WTC11 (cell line): Measurements from ENCODE around the gene PTPN12. TPM values are rescaled to one million over a fixed set of nuclear protein-coding genes. Genes with fewer than 3 reads are reported as not detected.

Experiments
- ATAC-seq: fragments of 200-7000 bp; cut with Tn5 transposase; 2 replicates; pipeline ENCODE4 v1.10.0; 2021; ENCODE audit warnings: mild to moderate bottlenecking, moderate library complexity
- CTCF ChIA-PET: fragments of 300-600 bp; sonication (Branson Sonifier 250); formaldehyde crosslinking; loops from one replicate; lab custom pipeline; 2021; ENCODE audit warnings: antibody characterized with exemption; lab: Charles Lee
- POLR2A ChIA-PET: fragments of 350-600 bp; sonication (Branson Sonifier 250); formaldehyde crosslinking; loops from one replicate; lab custom pipeline; 2021; ENCODE audit warnings: antibody characterized with exemption; lab: Charles Lee
- DNase-seq: peaks from one replicate; pipeline ENCODE4 v3.0.0; 2021; ENCODE audit warnings: low spot score
- H3K27ac Mint-ChIP-seq: 2 replicates; pipeline ENCODE4 v1.8.0; 2021; ENCODE audit warnings: mixed read lengths
- H3K27me3 Mint-ChIP-seq: 2 replicates; pipeline ENCODE4 v1.8.0; 2021; ENCODE audit warnings: low read depth, mild to moderate bottlenecking, moderate library complexity, mixed read lengths
- H3K36me3 Mint-ChIP-seq: 2 replicates; pipeline ENCODE4 v1.8.0; 2021; ENCODE audit warnings: mixed read lengths
- H3K4me1 Mint-ChIP-seq: 2 replicates; pipeline ENCODE4 v1.8.0; 2022; ENCODE audit warnings: mixed read lengths
- H3K4me3 Mint-ChIP-seq: 2 replicates; pipeline ENCODE4 v1.8.0; 2021; ENCODE audit warnings: mild to moderate bottlenecking, moderate library complexity, mixed read lengths
- H3K9me3 Mint-ChIP-seq: 2 replicates; pipeline ENCODE4 v1.8.0; 2021; ENCODE audit warnings: mixed read lengths
- ATF1 ChIP-seq: sonication (generic); formaldehyde crosslinking; IDR thresholded peaks from 2 replicates; pipeline ENCODE4 v1.8.1; 2023; ENCODE audit warnings: mild to moderate bottlenecking, moderate library complexity, missing genetic modification reagents
- CBFB ChIP-seq: sonication (generic); formaldehyde crosslinking; IDR thresholded peaks from 2 replicates; pipeline ENCODE4 v1.8.1; 2022; ENCODE audit warnings: mild to moderate bottlenecking, low read depth, missing genetic modification reagents
- CREM ChIP-seq: sonication (generic); formaldehyde crosslinking; IDR thresholded peaks from 2 replicates; pipeline ENCODE4 v1.8.1; 2022; ENCODE audit warnings: mild to moderate bottlenecking, missing genetic modification reagents, moderate library complexity
- EMX1 ChIP-seq: fragments of 250-450 bp; sonication (Bioruptor Pico); IDR thresholded peaks from 2 replicates; pipeline ENCODE4 v1.8.0; 2021; ENCODE audit warnings: mild to moderate bottlenecking
- FOXK1 ChIP-seq: sonication (generic); formaldehyde crosslinking; IDR thresholded peaks from 2 replicates; pipeline ENCODE4 v1.8.0; 2022; ENCODE audit warnings: mild to moderate bottlenecking, moderate library complexity, missing genetic modification reagents
- HMGXB4 ChIP-seq: sonication (generic); formaldehyde crosslinking; IDR thresholded peaks from 2 replicates; pipeline ENCODE4 v1.8.1; 2023; ENCODE audit warnings: mild to moderate bottlenecking, moderate library complexity, missing genetic modification reagents
- JAZF1 ChIP-seq: fragments of 250-450 bp; sonication (Bioruptor Pico); IDR thresholded peaks from 2 replicates; pipeline ENCODE4 v1.9.0; 2021; ENCODE audit warnings: moderate library complexity, mild to moderate bottlenecking, inconsistent platforms
- NR1H2 ChIP-seq: sonication (generic); formaldehyde crosslinking; IDR thresholded peaks from 2 replicates; pipeline ENCODE4 v1.9.0; 2021; ENCODE audit warnings: mild to moderate bottlenecking, moderate library complexity, missing genetic modification reagents
- NR2C2 ChIP-seq: sonication (generic); formaldehyde crosslinking; IDR thresholded peaks from 2 replicates; pipeline ENCODE4 v1.8.0; 2022; ENCODE audit warnings: mild to moderate bottlenecking, missing genetic modification reagents
- RELA ChIP-seq: sonication (generic); formaldehyde crosslinking; IDR thresholded peaks from 2 replicates; pipeline ENCODE4 v1.8.1; 2022; ENCODE audit warnings: missing genetic modification reagents, mild to moderate bottlenecking, borderline replicate concordance
- SMAD4 ChIP-seq: sonication (generic); formaldehyde crosslinking; IDR thresholded peaks from 2 replicates; pipeline ENCODE4 v1.8.0; 2022; ENCODE audit warnings: mild to moderate bottlenecking, missing genetic modification reagents
- SOX15 ChIP-seq: fragments of 250-450 bp; sonication (Bioruptor Pico); IDR thresholded peaks from 2 replicates; pipeline ENCODE4 v1.9.0; 2021; ENCODE audit warnings: mild to moderate bottlenecking
- TP53 ChIP-seq: sonication (generic); formaldehyde crosslinking; IDR thresholded peaks from 2 replicates; pipeline ENCODE4 v1.8.1; 2023; ENCODE audit warnings: mild to moderate bottlenecking, missing genetic modification reagents
- ZNF232 ChIP-seq: sonication (generic); formaldehyde crosslinking; IDR thresholded peaks from 2 replicates; pipeline ENCODE4 v1.8.0; 2022; ENCODE audit warnings: mild to moderate bottlenecking, missing genetic modification reagents
- ZNF317 ChIP-seq: sonication (generic); formaldehyde crosslinking; IDR thresholded peaks from 2 replicates; pipeline ENCODE4 v1.8.1; 2023; ENCODE audit warnings: low read depth, mild to moderate bottlenecking, moderate library complexity, missing genetic modification reagents, borderline replicate concordance
- ZSCAN18 ChIP-seq: fragments of 250-450 bp; sonication (Bioruptor Pico); IDR thresholded peaks from 2 replicates; pipeline ENCODE4 v2.1.2; 2022; ENCODE audit warnings: mild to moderate bottlenecking, moderate library complexity
- total RNA-seq: library from RNA; stranded (reverse); gene quantifications from 3 replicates; pipeline ENCODE4 v1.2.3, GENCODE V29; 2021
- TF ChIP-seq, protein P1 (sequence below): sonication (generic); formaldehyde crosslinking; IDR thresholded peaks from 2 replicates; pipeline ENCODE4 v1.8.1; 2022; ENCODE audit warnings: missing genetic modification reagents, borderline replicate concordance
- TF ChIP-seq, protein P2 (sequence below): sonication (generic); formaldehyde crosslinking; IDR thresholded peaks from 2 replicates; pipeline ENCODE4 v1.8.1; 2023; ENCODE audit warnings: mild to moderate bottlenecking, missing genetic modification reagents
- TF ChIP-seq, protein P3 (sequence below): sonication (generic); formaldehyde crosslinking; IDR thresholded peaks from 2 replicates; pipeline ENCODE4 v1.8.0; 2022; ENCODE audit warnings: mild to moderate bottlenecking, missing genetic modification reagents
- TF ChIP-seq, protein P4 (sequence below): fragments of 200-600 bp; IDR thresholded peaks from 2 replicates; pipeline ENCODE4 v1.8.0; 2022; ENCODE audit warnings: antibody characterized with exemption

PTPN12 gene
- total RNA-seq, 1 experiment from 2014 or later: 102 TPM

GRCh38 chr7:77579797-77580196 is 42.7 kb downstream of the PTPN12 start:
- Mint-ChIP-seq H3K4me1 (no peaks in the 10 kb centered on the region), H3K9me3 (no peaks in the 10 kb centered on the region), H3K4me3 (no peak overlapping the region), H3K27ac (no peak overlapping the region), H3K27me3 (no peaks in the 10 kb centered on the region), H3K36me3 (peaks cover 17% of the 10 kb centered on the region)
- ChIA-PET CTCF (no interaction called here), POLR2A (no interaction called here)
- TF ChIP-seq RELA (no peak), SMAD4 (CRISPR knock-in tag) (no peak), CREM (CRISPR knock-in tag) (no peak), NR2C2 (CRISPR knock-in tag) (no peak), NR1H2 (no peak)
- TF ChIP-seq, protein P1, sequence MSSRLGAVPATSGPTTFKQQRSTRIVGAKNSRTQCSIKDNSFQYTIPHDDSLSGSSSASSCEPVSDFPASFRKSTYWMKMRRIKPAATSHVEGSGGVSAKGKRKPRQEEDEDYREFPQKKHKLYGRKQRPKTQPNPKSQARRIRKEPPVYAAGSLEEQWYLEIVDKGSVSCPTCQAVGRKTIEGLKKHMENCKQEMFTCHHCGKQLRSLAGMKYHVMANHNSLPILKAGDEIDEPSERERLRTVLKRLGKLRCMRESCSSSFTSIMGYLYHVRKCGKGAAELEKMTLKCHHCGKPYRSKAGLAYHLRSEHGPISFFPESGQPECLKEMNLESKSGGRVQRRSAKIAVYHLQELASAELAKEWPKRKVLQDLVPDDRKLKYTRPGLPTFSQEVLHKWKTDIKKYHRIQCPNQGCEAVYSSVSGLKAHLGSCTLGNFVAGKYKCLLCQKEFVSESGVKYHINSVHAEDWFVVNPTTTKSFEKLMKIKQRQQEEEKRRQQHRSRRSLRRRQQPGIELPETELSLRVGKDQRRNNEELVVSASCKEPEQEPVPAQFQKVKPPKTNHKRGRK: no peak
- ATAC-seq: no peak
- DNase-seq: no peak

GRCh38 chr7:77580762-77581350 is 43.8 kb downstream of the PTPN12 start:
- DNase-seq: no peak
- ChIA-PET POLR2A (no interaction called here), CTCF (no interaction called here)
- TF ChIP-seq, protein P1: no peak
- TF ChIP-seq SOX15 (CRISPR knock-in tag) (no peak), ATF1 (CRISPR knock-in tag) (no peak), FOXK1 (CRISPR knock-in tag) (no peak), CBFB (CRISPR knock-in tag) (no peak), ZNF317 (CRISPR knock-in tag) (no peak), TP53 (CRISPR knock-in tag) (no peak), HMGXB4 (no peak), JAZF1 (no peak), EMX1 (CRISPR knock-in tag) (no peak), ZNF232 (CRISPR knock-in tag) (no peak), ZSCAN18 (CRISPR knock-in tag) (no peak)
- TF ChIP-seq, protein P2, sequence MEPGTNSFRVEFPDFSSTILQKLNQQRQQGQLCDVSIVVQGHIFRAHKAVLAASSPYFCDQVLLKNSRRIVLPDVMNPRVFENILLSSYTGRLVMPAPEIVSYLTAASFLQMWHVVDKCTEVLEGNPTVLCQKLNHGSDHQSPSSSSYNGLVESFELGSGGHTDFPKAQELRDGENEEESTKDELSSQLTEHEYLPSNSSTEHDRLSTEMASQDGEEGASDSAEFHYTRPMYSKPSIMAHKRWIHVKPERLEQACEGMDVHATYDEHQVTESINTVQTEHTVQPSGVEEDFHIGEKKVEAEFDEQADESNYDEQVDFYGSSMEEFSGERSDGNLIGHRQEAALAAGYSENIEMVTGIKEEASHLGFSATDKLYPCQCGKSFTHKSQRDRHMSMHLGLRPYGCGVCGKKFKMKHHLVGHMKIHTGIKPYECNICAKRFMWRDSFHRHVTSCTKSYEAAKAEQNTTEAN (CRISPR knock-in tag): no peak
- TF ChIP-seq, protein P3, sequence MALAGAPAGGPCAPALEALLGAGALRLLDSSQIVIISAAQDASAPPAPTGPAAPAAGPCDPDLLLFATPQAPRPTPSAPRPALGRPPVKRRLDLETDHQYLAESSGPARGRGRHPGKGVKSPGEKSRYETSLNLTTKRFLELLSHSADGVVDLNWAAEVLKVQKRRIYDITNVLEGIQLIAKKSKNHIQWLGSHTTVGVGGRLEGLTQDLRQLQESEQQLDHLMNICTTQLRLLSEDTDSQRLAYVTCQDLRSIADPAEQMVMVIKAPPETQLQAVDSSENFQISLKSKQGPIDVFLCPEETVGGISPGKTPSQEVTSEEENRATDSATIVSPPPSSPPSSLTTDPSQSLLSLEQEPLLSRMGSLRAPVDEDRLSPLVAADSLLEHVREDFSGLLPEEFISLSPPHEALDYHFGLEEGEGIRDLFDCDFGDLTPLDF (CRISPR knock-in tag): no peak
- TF ChIP-seq, protein P4, sequence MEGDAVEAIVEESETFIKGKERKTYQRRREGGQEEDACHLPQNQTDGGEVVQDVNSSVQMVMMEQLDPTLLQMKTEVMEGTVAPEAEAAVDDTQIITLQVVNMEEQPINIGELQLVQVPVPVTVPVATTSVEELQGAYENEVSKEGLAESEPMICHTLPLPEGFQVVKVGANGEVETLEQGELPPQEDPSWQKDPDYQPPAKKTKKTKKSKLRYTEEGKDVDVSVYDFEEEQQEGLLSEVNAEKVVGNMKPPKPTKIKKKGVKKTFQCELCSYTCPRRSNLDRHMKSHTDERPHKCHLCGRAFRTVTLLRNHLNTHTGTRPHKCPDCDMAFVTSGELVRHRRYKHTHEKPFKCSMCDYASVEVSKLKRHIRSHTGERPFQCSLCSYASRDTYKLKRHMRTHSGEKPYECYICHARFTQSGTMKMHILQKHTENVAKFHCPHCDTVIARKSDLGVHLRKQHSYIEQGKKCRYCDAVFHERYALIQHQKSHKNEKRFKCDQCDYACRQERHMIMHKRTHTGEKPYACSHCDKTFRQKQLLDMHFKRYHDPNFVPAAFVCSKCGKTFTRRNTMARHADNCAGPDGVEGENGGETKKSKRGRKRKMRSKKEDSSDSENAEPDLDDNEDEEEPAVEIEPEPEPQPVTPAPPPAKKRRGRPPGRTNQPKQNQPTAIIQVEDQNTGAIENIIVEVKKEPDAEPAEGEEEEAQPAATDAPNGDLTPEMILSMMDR: no peak
- no peaks in the 10 kb centered on the region for H3K4me1 Mint-ChIP-seq
- H3K27ac Mint-ChIP-seq: 0 out of 2 replicates have a peak overlapping the region, but pooled peaks have one; percentile 53
- no peaks in the 10 kb centered on the region for H3K9me3 Mint-ChIP-seq
- no peaks in the 10 kb centered on the region for H3K27me3 Mint-ChIP-seq
- peaks cover 16% of the 10 kb centered on the region for H3K36me3 Mint-ChIP-seq
- H3K4me3 Mint-ChIP-seq: no peak overlapping the region
- ATAC-seq: no peak
